Stimulated activated naive CD8-positive, alpha-beta T cell treated with anti-CD3 and anti-CD28 coated beads, Interleukin-15, amount 100 ng/mL, for 72 hours (primary cell): ENCODE data around the gene ABHD12B.

Experiments used
- ATAC-seq: fragments of 150-1000 bp; cut with Tn5 transposase; 2 replicates; pipeline ENCODE4 v1.10.0; 2021; ENCODE audit warnings: mild to moderate bottlenecking, moderate library complexity
- DNase-seq, 2 donors: peaks; one replicate each; pipeline ENCODE4 v3.0.0; 2021 to 2022
- H3K27ac Mint-ChIP-seq, 2 donors: one replicate each; pipeline ENCODE4 v1.8.0; 2022; ENCODE audit warnings: mild to moderate bottlenecking in 2 of 2, mixed read lengths in 2 of 2, moderate library complexity in 2 of 2
- H3K27me3 Mint-ChIP-seq: one replicate; pipeline ENCODE4 v1.8.0; 2022; ENCODE audit warnings: mixed read lengths
- H3K4me1 Mint-ChIP-seq: one replicate; pipeline ENCODE4 v1.8.0; 2022; ENCODE audit warnings: mild to moderate bottlenecking, mixed read lengths
- H3K4me3 Mint-ChIP-seq, 2 donors: one replicate each; pipeline ENCODE4 v1.8.0; 2022; ENCODE audit warnings: mild to moderate bottlenecking in 2 of 2, mixed read lengths in 2 of 2, moderate library complexity in 1 of 2
- H3K9me3 Mint-ChIP-seq, 2 donors: one replicate each; pipeline ENCODE4 v1.8.0; 2022; ENCODE audit warnings: mixed read lengths in 2 of 2

The ABHD12B gene, protein sequence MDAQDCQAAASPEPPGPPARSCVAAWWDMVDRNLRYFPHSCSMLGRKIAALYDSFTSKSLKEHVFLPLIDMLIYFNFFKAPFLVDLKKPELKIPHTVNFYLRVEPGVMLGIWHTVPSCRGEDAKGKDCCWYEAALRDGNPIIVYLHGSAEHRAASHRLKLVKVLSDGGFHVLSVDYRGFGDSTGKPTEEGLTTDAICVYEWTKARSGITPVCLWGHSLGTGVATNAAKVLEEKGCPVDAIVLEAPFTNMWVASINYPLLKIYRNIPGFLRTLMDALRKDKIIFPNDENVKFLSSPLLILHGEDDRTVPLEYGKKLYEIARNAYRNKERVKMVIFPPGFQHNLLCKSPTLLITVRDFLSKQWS

DNA sequence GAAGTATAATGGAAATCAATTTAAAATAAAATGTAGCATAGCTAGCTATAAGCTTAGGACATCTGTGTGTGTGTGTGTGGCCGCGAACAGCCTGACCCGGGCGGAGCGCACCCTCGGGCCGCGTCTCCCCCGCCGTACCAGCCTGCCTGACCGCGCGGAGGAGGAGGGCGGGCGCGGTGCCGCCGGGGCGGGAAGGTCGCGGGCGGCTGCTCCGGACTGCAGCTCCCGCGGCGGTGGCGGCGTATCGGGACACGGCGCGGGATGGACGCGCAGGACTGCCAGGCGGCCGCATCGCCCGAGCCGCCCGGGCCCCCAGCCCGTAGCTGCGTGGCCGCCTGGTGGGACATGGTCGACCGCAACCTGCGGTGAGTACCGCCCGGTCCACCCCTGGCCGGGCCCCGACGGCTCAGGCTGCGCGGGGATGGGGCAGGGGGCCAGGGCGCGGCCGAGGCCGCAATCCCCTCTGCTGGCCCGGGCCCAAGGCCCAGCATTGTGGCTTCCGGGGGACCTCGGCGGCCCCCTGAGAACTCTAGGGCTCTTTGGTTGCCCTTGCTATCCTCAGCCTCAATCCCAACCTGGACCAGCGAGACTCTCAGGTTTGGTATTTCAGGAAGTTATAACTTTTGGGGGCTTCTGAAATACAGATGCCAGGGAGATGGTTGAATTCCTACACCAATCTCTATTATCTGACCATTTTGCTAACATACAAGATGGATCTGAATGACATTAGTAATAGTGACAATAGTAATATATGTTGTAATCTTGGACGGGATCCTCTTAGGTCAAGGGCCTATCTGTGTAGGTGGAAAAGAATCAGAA is at the start of gene ABHD12B:
Gene ABHD12B (plus strand): TSS at position 140 of the 819 bp plus-strand sequence. CDS start 122 bp downstream, at position 262.
- no peak for ATAC-seq
- DNase-seq: no peak
- H3K9me3 Mint-ChIP-seq: no peaks in the 10 kb centered on the region
- H3K27ac Mint-ChIP-seq: no peak within 1 kb of the TSS
- H3K4me1 Mint-ChIP-seq: peaks cover 46% of the 10 kb centered on the region
- peaks cover 93% of the 10 kb centered on the region for H3K27me3 Mint-ChIP-seq
- H3K4me3 Mint-ChIP-seq: peak within 1 kb of the TSS; percentile 3 to 49

DNA sequence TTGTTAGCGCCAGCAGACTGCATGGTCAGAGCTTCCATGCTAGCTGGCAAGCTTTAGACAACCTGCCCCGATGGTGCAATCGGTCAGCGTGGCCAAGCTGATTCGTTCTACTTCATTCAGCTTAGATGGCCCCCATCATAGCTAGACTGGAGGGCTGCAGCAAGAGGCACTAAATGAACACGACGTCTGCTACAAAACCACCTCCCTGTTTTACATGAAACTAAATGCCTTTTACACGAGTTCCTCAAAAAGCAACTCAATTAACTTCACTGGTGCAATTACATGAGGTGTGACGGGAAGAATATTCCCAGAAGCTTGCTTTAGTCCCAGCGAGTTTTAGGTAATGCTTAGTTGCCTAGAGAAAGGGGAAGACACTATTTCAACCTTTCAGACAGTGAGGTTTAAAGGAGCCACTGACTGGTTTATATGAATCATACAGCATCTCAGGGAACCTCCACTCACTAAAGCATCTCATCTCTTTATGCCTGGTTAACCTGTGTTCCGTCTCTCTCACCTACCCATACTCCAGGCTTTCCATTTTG is 49.3 kb upstream of the ABHD12B start:
- Mint-ChIP-seq H3K27me3 (no peaks in the 10 kb centered on the region), H3K4me1 (peaks cover 89% of the 10 kb centered on the region), H3K4me3 (peak overlapping the region; percentile 77 to 86), H3K27ac (peak overlapping the region; percentile 93 to 95), H3K9me3 (peaks cover 0 to 4% of the 10 kb centered on the region in 2 donors)
- peak; percentile 19 to 36 for DNase-seq
- ATAC-seq: peak; percentile 83

DNA sequence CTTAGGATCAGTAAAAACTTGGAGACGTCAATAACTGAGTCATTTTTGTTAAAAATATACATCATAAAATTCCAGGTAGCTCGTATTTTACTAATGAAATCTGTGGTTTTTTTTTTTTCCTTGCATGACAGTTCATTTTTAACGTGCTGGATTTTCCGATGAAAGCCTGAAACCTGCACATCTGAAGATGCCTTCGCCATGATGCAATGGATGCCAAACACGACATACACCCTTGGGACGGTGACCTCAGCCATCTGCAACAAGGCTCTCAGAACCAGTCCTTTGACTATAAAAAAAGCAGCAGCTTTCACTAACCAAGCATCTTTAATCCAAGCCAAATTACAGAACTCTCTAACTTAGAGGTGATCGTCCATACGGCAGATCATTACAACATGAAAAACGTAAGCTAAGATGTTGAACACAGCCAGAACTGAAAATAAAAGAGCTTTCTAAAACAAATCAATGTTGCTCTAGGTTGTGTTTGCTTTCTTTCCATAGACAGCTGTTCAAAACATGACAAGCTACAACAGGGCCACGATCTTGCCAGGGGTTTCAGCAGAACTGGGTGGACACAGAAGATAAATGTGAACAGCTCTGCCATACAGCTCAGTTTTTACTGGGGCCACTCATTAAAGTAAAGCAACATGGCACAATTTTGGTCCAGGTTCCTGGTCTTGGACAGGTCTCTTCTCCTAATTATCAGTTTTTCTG is 48.6 kb upstream of the ABHD12B start:
- H3K4me1 Mint-ChIP-seq: peaks cover 93% of the 10 kb centered on the region

DNA sequence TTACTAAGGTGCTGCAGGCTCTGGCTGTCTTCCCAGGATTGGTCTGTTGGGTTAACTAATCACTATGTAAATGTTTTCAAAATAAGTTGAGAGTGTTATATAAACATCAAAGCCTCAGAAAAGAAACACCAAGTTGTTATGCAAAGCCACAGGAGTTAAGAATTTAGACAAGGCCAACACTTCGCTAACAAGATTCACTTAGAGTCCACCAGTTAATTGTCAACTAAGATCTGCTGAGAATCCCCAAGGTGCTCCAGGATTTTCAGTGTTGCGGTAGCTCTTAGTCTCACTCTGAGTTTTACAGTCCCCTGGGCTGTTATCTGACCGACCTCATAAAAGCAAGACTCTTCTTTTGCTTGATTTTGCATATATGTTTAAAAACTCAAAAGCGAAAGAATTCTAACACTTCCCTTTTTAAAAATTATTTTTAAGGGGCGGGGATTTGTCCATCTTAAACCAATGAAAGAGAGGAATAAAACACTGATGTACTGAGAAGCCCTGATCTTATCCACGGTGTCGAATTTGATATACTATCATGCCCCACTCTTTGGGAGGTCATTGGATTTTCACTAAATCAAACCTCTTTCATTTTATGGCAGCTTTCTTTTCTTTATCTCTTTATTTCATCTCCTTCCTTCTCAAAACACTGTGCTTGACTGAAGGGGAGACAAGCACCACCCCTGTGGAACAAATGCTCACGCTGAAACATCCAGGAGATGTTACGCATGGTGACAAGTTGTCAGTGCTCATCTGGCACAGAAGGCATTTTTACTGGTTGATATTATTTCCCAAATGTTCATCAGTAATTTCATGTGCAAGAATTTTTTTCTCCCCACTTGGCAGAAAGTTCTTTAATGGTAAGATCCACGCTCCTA is 47.9 kb upstream of the ABHD12B start:
- H3K4me1 Mint-ChIP-seq: peaks cover 96% of the 10 kb centered on the region
- DNase-seq: no peak
- no peak for ATAC-seq
- peak overlapping the region; percentile 54 to 93 for H3K27ac Mint-ChIP-seq
- H3K4me3 Mint-ChIP-seq: peak overlapping the region; percentile 77 to 86
- peaks cover 0 to 4% of the 10 kb centered on the region in 2 donors for H3K9me3 Mint-ChIP-seq
- no peaks in the 10 kb centered on the region for H3K27me3 Mint-ChIP-seq

More for the DNA sequence above, 48.6 kb upstream of the ABHD12B start:
- ATAC-seq (no peak), DNase-seq (no peak)
- Mint-ChIP-seq H3K27ac (peak overlapping the region; percentile 93 to 95), H3K27me3 (no peaks in the 10 kb centered on the region), H3K4me3 (peak overlapping the region; percentile 77 to 86), H3K9me3 (peaks cover 0 to 4% of the 10 kb centered on the region in 2 donors)

DNA sequence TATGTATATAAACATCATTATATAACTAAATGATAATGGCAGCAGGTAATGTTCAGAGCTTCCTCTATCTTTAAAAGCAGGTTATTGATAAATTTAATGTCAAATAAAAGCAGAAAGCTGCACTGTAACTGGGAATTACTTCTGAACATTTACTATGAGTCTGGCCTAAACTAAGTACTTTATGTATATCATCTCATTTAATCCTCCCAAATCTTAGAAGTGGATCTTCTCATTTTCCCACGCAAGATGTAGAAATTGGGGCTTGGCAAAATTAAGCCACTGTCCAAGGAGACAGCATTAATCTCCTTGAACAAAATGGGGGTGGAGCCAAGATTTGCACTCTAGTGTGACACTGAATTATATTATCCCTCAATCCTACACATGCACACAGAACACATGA is 46.5 kb upstream of the ABHD12B start:
- no peaks in the 10 kb centered on the region for H3K27me3 Mint-ChIP-seq
- H3K9me3 Mint-ChIP-seq: no peaks in the 10 kb centered on the region
- no peak for ATAC-seq
- no peak overlapping the region for H3K27ac Mint-ChIP-seq
- DNase-seq: no peak
- H3K4me1 Mint-ChIP-seq: peaks cover 91% of the 10 kb centered on the region
- H3K4me3 Mint-ChIP-seq: no peak overlapping the region

DNA sequence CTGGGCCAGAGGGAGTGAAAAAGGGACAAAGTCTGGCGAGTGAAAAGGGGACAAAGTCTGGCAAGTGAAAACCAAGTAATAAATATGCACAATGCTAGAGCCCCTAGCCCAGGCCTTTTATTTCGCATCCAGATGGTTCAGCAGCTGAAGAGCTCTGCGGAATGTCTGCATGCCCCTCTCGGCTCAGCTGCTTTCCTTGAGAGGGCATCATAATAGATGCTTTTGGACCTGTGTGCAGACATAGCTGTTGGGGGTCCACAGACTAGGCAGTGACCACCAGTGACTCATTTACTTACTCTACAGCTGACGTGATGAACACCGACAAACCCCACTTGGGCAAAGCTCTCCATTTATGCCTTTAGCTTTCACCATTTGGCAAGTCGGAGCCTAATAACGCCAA is 45.2 kb upstream of the ABHD12B start:
- Mint-ChIP-seq H3K27me3 (no peaks in the 10 kb centered on the region), H3K27ac (no peak overlapping the region), H3K4me3 (no peak overlapping the region), H3K9me3 (no peaks in the 10 kb centered on the region), H3K4me1 (peaks cover 80% of the 10 kb centered on the region)
- DNase-seq (no peak), ATAC-seq (no peak)

DNA sequence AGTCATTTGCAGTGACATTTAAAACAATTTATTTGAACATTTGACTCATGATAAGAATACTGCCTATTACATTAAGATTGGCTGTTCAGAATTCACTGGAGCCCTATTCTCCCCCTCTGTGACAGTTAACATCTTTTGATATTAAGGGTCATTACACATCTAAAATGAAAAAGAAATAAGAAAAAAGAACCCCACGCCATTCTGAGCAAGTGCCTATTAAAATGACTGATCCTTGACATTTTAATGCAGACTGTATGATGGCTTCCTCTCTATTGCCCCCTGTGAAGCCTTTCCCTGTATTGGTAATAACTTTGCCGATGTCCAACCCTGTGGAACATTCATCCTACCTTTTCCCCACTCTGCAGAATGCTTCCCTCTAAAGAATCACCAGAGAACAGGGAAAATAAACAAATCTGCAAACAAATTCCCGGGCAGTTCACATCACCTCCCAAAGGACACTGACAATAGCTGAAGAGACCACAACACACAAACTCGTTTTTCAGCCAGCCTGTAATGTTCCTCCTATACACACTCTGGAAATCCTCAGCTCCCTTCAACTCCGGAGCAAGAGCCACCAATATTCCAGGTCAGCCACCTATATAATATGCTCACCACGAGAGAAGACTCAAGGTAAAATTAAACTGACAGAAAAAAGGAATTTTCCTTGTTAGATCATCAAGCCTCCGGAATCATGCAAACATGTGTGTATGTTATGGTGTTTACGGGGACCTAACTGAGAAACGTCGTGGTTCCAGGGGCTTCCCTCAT is 42.9 kb upstream of the ABHD12B start:
- ATAC-seq: no peak
- Mint-ChIP-seq H3K27ac (peak overlapping the region; percentile 20 to 53), H3K4me3 (peak overlapping the region; percentile 94), H3K4me1 (peaks cover 76% of the 10 kb centered on the region), H3K27me3 (no peaks in the 10 kb centered on the region), H3K9me3 (no peaks in the 10 kb centered on the region)
- no peak for DNase-seq

DNA sequence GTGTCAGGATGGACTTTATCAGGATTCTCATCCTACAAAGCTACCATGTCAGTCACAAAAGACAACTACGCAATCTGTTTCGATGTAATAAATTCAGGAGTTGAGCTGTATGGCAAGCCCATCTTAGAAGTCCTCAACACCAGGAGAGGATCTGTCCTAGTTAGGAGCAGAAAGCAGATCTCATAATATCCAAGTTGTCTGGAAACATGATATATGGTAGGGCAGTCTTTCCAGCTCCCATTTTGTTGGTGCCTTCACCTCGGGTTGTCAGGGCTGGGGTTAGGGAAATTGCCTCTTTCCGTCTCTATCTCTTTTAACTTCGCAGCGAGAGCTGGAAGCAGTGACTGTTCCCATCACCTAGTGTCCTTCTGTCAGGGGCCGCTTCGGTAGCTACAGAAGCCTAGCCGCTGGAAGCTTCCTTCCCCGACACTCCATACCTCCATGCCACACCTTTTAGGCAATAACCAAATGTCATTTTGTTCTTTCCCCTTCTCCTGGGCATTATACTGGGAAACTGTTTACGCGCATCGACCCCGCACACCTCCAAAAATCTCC is 42.3 kb upstream of the ABHD12B start:
- no peak for DNase-seq
- peak; percentile 1 for ATAC-seq
- Mint-ChIP-seq H3K9me3 (no peaks in the 10 kb centered on the region), H3K4me3 (peak overlapping the region; percentile 94), H3K27ac (peak overlapping the region; percentile 78 to 91), H3K27me3 (no peaks in the 10 kb centered on the region), H3K4me1 (peaks cover 76% of the 10 kb centered on the region)

DNA sequence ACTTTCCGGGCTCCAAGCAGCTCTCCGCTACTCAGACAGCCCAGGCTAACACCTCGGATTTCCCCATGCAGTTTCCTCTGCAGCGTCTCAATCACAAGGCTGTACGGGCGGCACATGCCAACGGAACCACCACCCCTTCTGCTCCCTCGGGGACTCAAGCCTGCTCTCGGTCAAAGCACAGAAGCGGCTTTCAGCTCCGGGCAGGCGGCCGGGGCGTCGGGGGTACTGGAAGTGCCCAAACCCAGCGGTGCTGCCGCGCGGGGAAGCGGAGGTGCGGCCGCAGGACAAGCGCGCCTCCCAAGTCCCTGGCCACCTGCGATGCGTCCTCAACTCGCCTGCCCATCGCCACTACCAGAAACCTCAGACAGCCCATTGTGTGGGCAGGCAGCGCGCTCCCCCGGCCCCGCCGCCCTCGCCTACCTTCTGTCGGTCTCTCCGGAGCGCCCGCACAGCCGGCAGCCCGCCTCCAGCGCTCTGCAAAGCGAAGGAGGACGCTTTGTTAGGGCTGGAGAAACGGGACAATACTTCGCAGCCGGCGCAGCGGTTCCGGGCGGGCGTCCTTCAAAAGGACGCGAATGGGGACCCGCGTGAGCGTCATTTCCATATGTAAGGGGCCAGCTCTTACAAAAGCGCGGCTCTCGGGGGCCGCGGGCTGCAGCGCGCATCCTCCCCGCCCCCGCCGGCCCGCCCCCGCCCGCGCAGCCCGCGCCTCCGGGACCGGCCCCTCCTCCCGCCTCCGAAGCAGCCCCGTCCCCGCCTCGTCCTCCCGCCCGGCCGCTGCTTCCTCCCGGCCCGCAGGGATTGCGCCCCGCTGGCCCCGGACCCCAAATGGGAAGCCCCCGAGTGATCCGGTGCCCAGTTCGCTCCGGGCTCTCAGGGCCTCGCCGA is 41.6 kb upstream of the ABHD12B start:
- DNase-seq: peak; percentile 74 to 78
- H3K4me3 Mint-ChIP-seq: peak overlapping the region; percentile 94
- H3K9me3 Mint-ChIP-seq: no peaks in the 10 kb centered on the region
- peaks cover 76% of the 10 kb centered on the region for H3K4me1 Mint-ChIP-seq
- H3K27me3 Mint-ChIP-seq: no peaks in the 10 kb centered on the region
- peak; percentile 79 for ATAC-seq
- peak overlapping the region; percentile 91 to 92 for H3K27ac Mint-ChIP-seq

DNA sequence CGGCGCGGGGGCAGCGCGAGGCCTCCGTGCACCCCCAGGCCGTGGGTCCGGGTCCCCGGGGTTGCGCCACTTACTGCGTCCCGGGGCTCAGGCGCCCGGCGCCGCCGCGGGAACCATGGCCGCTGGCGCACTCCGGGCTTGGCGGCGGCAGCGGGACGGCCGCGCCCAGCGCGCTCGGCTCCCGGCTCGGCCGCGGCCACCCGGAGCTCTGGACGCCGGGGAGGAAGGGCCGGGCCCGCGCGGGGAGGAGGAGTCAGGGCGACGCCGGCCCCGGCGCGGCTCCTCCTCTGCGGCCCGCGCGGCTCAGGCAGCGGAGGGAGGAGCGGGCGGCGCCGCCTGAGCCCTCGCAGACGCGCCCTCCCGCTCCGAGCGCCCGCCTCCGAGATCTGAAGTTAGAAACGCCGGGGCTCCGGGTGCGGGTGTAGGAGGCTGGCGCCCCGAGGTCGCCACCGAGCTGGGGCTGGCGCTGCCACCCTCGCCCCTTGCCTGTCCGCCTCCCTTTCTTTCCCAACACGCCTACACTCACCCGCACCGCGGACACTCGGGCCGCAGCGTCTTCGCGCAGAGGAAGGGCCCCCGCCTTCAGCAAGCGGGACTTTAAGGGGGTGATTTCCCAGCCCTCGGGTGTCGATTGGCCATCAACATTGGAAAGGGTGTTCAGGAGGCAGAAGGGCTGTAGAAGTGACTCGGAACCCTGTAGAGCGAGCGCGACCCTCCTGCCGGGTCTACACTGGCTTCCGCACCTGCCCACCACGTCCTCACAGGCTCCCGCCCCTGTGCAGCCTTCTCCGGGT is 40.7 kb upstream of the ABHD12B start, which contains the start of gene NIN:
Gene NIN (minus strand): TSS at position 231 of the 794 bp plus-strand sequence. CDS start 9,106 bp downstream, outside the sequence.
- Mint-ChIP-seq H3K4me1 (peaks cover 78% of the 10 kb centered on the region), H3K4me3 (peak within 1 kb of the TSS; percentile 94), H3K9me3 (no peaks in the 10 kb centered on the region), H3K27ac (peak within 1 kb of the TSS; percentile 91 to 92), H3K27me3 (no peaks in the 10 kb centered on the region)
- DNase-seq (peak; percentile 71 to 81), ATAC-seq (peak; percentile 86)

DNA sequence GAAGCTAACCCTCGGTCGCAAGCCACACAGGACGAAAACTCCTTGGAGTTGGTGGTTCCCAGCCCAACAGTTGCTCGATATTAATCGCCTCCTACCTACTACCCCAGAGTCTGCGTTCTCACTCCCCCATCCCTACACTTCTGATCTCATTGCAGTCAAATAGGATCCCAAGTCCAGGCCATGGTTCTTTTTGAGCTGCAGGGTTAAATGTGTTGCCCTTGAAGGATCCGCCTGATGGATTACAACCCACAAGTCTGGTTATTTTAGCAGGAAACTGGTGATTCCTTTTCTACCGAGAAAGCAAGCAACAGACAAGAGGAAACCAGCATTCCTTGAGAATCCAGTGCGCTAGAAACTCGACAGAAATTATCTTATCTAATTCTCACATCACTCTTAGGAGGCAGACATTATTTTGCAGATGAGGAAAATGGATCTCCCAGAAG is 40.1 kb upstream of the ABHD12B start:
- no peaks in the 10 kb centered on the region for H3K9me3 Mint-ChIP-seq
- peaks cover 74% of the 10 kb centered on the region for H3K4me1 Mint-ChIP-seq
- DNase-seq (no peak), ATAC-seq (no peak)
- peak overlapping the region; percentile 86 to 91 for H3K4me3 Mint-ChIP-seq
- peak overlapping the region; percentile 83 to 86 for H3K27ac Mint-ChIP-seq
- H3K27me3 Mint-ChIP-seq: no peaks in the 10 kb centered on the region
